Peyer's patch (tissue), 4 donors: ENCODE data around the gene ALG11. TPM values are rescaled to one million over a fixed set of nuclear protein-coding genes. Genes with fewer than 3 reads are reported as not detected.
A peak's percentile ranks its signal among the peaks of the same experiment; 100 is the strongest.

Experiments
- DNase-seq, 3 donors: peaks; one replicate each; pipeline ENCODE4 v3.0.0-alpha.2; 2017 to 2019
- H3K27ac ChIP-seq, 4 donors: fragments of 200-600 bp; sonication (generic); one replicate each; pipeline ENCODE4 v1.5.1; 2016 to 2019
- H3K27me3 ChIP-seq, 2 donors: fragments of 200-600 bp; sonication (generic); one replicate each; pipeline ENCODE4 v1.5.1; 2019
- H3K36me3 ChIP-seq, 3 donors: fragments of 200-600 bp; sonication (generic); one replicate each; pipeline ENCODE4 v1.5.1; 2016 to 2019
- H3K4me1 ChIP-seq, 4 donors: fragments of 200-600 bp; sonication (generic); one replicate each; pipeline ENCODE4 v1.5.1; 2016 to 2019
- H3K4me3 ChIP-seq, 4 donors: fragments of 200-600 bp; sonication (generic); 1 replicate in 3 of 4; 2 replicates in 1 of 4; pipeline ENCODE4 v1.5.1; 2016 to 2019; ENCODE audit warnings: mild to moderate bottlenecking in 1 of 4
- H3K9me3 ChIP-seq, 4 donors: fragments of 200-600 bp; sonication (generic); one replicate each; pipeline ENCODE4 v1.5.1; 2016 to 2019; ENCODE audit warnings: mild to moderate bottlenecking in 1 of 4
- POLR2A ChIP-seq, 2 donors: fragments of 450-650 bp; IDR thresholded peaks; one replicate each; pipeline ENCODE4 v1.5.1; 2017; ENCODE audit warnings: antibody characterized with exemption in 2 of 2, mild to moderate bottlenecking in 2 of 2, moderate library complexity in 2 of 2
- total RNA-seq, 4 donors: library from RNA; depleted of rRNA; stranded (reverse); fragments of >200 nt; gene quantifications; one replicate each; pipeline ENCODE4 v1.1.0, GENCODE V29; 2016
- TF ChIP-seq, protein P1 (sequence below), 6 experiments: fragments of 450-650 bp in 4 of 6; fragments of 200-600 bp in 2 of 6; sonication (generic) in 1 of 6; IDR thresholded peaks; one replicate each; pipeline ENCODE4 v1.5.1; 2017 to 2019; ENCODE audit warnings: antibody characterized with exemption in 6 of 6, mild to moderate bottlenecking in 3 of 6, moderate library complexity in 1 of 6

The ALG11 gene
- total RNA-seq, 4 donors from 2014 or later: 18.6 to 23.1 (median 21.6) TPM

DNA sequence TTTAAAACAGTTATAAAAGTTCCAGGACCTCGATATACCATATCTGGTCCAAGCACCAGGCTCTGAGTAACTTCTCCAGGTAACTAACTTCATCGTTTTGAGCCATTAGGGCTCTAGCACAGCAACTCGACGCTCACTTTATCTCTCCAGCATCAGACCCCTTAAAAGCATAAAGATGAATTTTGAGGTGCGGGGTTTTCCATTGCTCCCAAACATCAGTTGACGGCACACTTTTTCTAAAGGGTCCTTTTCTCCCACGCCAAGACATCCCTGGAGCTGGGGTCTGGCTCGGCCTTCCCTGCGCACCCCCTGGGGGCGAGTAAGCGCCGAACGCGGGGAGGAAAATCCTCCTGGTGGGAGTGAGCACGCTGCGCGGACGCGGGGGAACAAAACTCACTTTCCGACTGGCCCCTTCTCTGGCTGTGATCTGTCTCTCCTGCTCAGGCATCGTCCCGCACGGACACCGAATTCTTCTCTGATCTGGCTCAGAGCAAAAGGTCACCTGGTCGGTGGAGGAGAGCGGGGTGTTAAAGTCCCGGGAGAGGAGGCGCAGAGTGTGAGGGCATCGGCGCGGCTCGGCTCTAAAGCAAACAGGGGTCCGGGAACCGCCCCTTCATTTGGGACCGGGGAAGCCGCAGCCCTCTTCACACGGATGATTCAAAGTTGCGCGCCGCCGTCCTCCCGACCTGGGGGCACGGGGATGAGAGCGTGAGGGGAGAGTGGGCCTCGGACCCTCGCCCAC is 1.1 kb upstream of the ALG11 start, which contains the start of gene ATP7B:
Gene ATP7B, minus strand, starts transcription at position 561 of the 742 bp plus-strand sequence. Its CDS starts 113 bp downstream, at position 448.
- Histone ChIP-seq H3K4me3 (peak within 1 kb of the TSS; percentile 77 to 90 (median 87)), H3K27ac (peak within 1 kb of the TSS; percentile 70 to 78 (median 72)), H3K9me3 (no peaks in the 10 kb centered on the region), H3K27me3 (no peaks in the 10 kb centered on the region), H3K4me1 (peaks cover 0 to 22% (median 4%) of the 10 kb centered on the region in 4 donors), H3K36me3 (no peaks in the 10 kb centered on the region)
- no peak for TF ChIP-seq POLR2A (IDR thresholded peaks at IDR 0.05)
- TF ChIP-seq, protein P1, sequence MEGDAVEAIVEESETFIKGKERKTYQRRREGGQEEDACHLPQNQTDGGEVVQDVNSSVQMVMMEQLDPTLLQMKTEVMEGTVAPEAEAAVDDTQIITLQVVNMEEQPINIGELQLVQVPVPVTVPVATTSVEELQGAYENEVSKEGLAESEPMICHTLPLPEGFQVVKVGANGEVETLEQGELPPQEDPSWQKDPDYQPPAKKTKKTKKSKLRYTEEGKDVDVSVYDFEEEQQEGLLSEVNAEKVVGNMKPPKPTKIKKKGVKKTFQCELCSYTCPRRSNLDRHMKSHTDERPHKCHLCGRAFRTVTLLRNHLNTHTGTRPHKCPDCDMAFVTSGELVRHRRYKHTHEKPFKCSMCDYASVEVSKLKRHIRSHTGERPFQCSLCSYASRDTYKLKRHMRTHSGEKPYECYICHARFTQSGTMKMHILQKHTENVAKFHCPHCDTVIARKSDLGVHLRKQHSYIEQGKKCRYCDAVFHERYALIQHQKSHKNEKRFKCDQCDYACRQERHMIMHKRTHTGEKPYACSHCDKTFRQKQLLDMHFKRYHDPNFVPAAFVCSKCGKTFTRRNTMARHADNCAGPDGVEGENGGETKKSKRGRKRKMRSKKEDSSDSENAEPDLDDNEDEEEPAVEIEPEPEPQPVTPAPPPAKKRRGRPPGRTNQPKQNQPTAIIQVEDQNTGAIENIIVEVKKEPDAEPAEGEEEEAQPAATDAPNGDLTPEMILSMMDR (IDR thresholded peaks at IDR 0.05): peak in 2 of 6 experiments; percentile 15 to 16
- peak in 1 of 3 donors; percentile 59 for DNase-seq

GRCh38 chr13:52012512-52012836 is 276 bp downstream of the ALG11 start:
- peak overlapping the region; percentile 59 to 74 (median 66) for H3K27ac ChIP-seq
- DNase-seq: no peak
- H3K4me1 ChIP-seq: peaks cover 0 to 18% (median 4%) of the 10 kb centered on the region in 4 donors
- H3K9me3 ChIP-seq: no peaks in the 10 kb centered on the region
- H3K36me3 ChIP-seq: no peaks in the 10 kb centered on the region
- H3K4me3 ChIP-seq: peak overlapping the region; percentile 77 to 90 (median 87)
- H3K27me3 ChIP-seq: no peaks in the 10 kb centered on the region
- TF ChIP-seq POLR2A (IDR thresholded peaks at IDR 0.05): no peak
- TF ChIP-seq, protein P1 (IDR thresholded peaks at IDR 0.05): no peak

GRCh38 chr13:52016296-52016695 is 4.1 kb downstream of the ALG11 start:
- no peak overlapping the region for H3K27ac ChIP-seq
- H3K4me3 ChIP-seq: no peak overlapping the region
- peaks cover 0 to 23% (median 0%) of the 10 kb centered on the region in 3 donors for H3K36me3 ChIP-seq
- peaks cover 0 to 14% (median 1%) of the 10 kb centered on the region in 4 donors for H3K4me1 ChIP-seq
- H3K9me3 ChIP-seq: no peaks in the 10 kb centered on the region
- DNase-seq: no peak
- H3K27me3 ChIP-seq: no peaks in the 10 kb centered on the region
- TF ChIP-seq POLR2A (IDR thresholded peaks at IDR 0.05): no peak
- TF ChIP-seq, protein P1 (IDR thresholded peaks at IDR 0.05): no peak

DNA sequence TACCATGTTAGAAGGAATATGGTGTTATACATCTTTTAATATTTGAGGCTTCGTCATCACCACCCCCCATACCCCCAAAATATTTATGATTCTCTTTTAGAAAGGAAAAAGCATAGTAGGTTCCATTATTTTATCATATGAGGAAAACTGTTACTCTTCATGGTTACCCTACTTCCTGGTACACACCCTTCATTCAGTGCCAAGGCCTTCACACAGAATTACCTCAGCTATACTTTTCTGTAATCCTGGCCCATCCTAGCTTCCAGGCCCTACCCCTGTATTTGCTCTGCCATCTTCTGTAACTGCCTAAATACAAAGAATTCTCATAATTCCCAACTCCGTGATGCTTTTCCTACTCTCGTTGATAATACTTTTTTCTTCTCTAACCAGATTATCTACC is 8.0 kb downstream of the ALG11 start:
- Histone ChIP-seq H3K9me3 (no peaks in the 10 kb centered on the region), H3K27ac (no peak overlapping the region), H3K36me3 (peaks cover 0 to 59% (median 0%) of the 10 kb centered on the region in 3 donors), H3K4me1 (no peaks in the 10 kb centered on the region), H3K4me3 (no peak overlapping the region), H3K27me3 (no peaks in the 10 kb centered on the region)
- DNase-seq: no peak
- TF ChIP-seq POLR2A (IDR thresholded peaks at IDR 0.05): no peak
- TF ChIP-seq, protein P1 (IDR thresholded peaks at IDR 0.05): no peak

DNA sequence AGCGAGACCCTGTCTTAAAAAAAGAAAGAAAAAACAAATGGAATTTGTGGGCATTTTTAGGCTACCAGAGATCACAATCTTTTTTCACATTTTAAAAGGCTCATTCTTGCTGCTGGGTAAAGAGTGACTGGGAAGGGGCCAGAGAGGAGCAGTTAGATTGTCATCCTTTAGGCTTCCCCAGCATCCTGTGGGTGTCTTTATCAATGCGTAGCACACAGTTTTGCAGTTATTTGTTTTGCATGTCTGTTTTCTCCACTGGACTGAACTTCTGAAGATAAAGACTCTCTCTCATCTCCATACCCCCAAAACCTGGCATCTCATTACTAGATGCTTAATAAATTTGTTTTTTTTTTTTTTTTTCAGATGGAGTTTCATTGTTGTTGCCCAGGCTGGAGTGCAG is 10.2 kb downstream of the ALG11 start:
- no peaks in the 10 kb centered on the region for H3K4me1 ChIP-seq
- TF ChIP-seq POLR2A (IDR thresholded peaks at IDR 0.05): no peak
- H3K27ac ChIP-seq: no peak overlapping the region
- no peak overlapping the region for H3K4me3 ChIP-seq
- no peaks in the 10 kb centered on the region for H3K9me3 ChIP-seq
- H3K36me3 ChIP-seq: peaks cover 0 to 74% (median 0%) of the 10 kb centered on the region in 3 donors
- no peaks in the 10 kb centered on the region for H3K27me3 ChIP-seq
- DNase-seq: no peak

DNA sequence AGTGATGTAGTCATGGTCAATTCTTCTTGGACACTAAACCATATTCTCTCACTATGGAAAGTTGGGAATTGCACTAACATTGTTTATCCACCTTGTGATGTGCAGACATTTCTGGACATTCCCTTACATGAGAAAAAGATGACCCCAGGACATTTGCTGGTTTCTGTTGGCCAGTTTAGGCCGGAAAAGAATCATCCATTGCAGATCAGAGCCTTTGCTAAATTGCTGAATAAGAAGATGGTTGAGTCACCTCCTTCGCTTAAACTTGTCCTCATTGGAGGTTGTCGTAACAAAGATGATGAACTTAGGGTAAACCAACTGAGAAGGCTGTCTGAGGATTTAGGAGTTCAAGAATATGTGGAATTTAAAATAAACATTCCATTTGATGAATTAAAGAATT is 12.3 kb downstream of the ALG11 start, which contains the start of gene UTP14C:
Gene UTP14C, plus strand, starts transcription at position 211 of the 400 bp plus-strand sequence. CDS start 4,114 bp downstream, outside the sequence.
- H3K27ac ChIP-seq: no peak within 1 kb of the TSS
- no peak for DNase-seq
- peaks cover 0 to 77% (median 0%) of the 10 kb centered on the region in 3 donors for H3K36me3 ChIP-seq

More for the DNA sequence above, 12.3 kb downstream of the ALG11 start, which contains the start of gene UTP14C:
- TF ChIP-seq POLR2A (IDR thresholded peaks at IDR 0.05): no peak
- TF ChIP-seq, protein P1 (IDR thresholded peaks at IDR 0.05): no peak
- H3K27me3 ChIP-seq: no peaks in the 10 kb centered on the region
- no peaks in the 10 kb centered on the region for H3K4me1 ChIP-seq
- no peaks in the 10 kb centered on the region for H3K9me3 ChIP-seq
- H3K4me3 ChIP-seq: no peak within 1 kb of the TSS
